Kidney epithelial cell (primary cell): Measurements from ENCODE around the gene PARP2. TPM values are rescaled to one million over a fixed set of nuclear protein-coding genes. Genes with fewer than 3 reads are reported as not detected.
"Not testable (repeated sequence)": the region's sequence is repeated elsewhere in the genome, so short reads cannot be mapped to it uniquely, and the experiment has no call there.

ENCODE experiments used
- DNase-seq: peaks from one replicate; pipeline ENCODE4 v3.0.0-alpha.2; 2010; ENCODE audit warnings: low read depth
- H3K27me3 ChIP-seq: 2 replicates; pipeline ENCODE4 v1.6.0; 2011; ENCODE audit warnings: low read length; ENCODE audit not compliant: control insufficient read depth, insufficient read depth
- H3K36me3 ChIP-seq: 2 replicates; pipeline ENCODE4 v1.5.1; 2011; ENCODE audit warnings: low read length; ENCODE audit not compliant: control insufficient read depth, insufficient read depth
- H3K4me3 ChIP-seq: 2 replicates; pipeline ENCODE4 v1.5.1; 2011; ENCODE audit warnings: low read depth, mild to moderate bottlenecking, control low read depth, low read length
- CTCF ChIP-seq: IDR thresholded peaks from 2 replicates; pipeline ENCODE4 v1.5.1; 2011; ENCODE audit warnings: mild to moderate bottlenecking, moderate library complexity, low read length, control low read depth, inconsistent platforms; ENCODE audit not compliant: insufficient read depth, poor library complexity, severe bottlenecking
- total RNA-seq: library from RNA; depleted of rRNA; stranded (reverse); fragments of >200 nt; gene quantifications from 2 replicates; pipeline ENCODE4 v1.2.3, GENCODE V29; 2015

The PARP2 gene
- total RNA-seq, 1 donor from 2014 or later, result 22.2 TPM

GRCh38 chr14:20331053-20331613, 12.3 kb upstream of the PARP2 start:
- H3K4me3 ChIP-seq, result no peak overlapping the region
- DNase-seq, result no peak
- no peaks in the 10 kb centered on the region for H3K27me3 ChIP-seq
- no peaks in the 10 kb centered on the region for H3K36me3 ChIP-seq
- TF ChIP-seq CTCF, result no peak

GRCh38 chr14:20332431-20332787, 11.0 kb upstream of the PARP2 start:
- TF ChIP-seq CTCF, result no peak
- Histone ChIP-seq H3K36me3 (no peaks in the 10 kb centered on the region), H3K27me3 (no peaks in the 10 kb centered on the region), H3K4me3 (peak overlapping the region; percentile 74)
- no peak for DNase-seq

GRCh38 chr14:20332788-20333493, 10.5 kb upstream of the PARP2 start, which contains the start of gene CCNB1IP1:
Gene CCNB1IP1, minus strand, starts transcription at chr14:20333279. Its CDS starts 16,756 bp downstream, at chr14:20316523.
- no peak for TF ChIP-seq CTCF
- H3K36me3 ChIP-seq, result no peaks in the 10 kb centered on the region
- peak; percentile 88 for DNase-seq

GRCh38 chr14:20333494-20333841, 10.0 kb upstream of the PARP2 start:
- no peak for TF ChIP-seq CTCF
- H3K4me3 ChIP-seq, result peak overlapping the region; percentile 74
- no peaks in the 10 kb centered on the region for H3K27me3 ChIP-seq
- DNase-seq, result no peak
- no peaks in the 10 kb centered on the region for H3K36me3 ChIP-seq

More at GRCh38 chr14:20332788-20333493, 10.5 kb upstream of the PARP2 start, which contains the start of gene CCNB1IP1:
- no peaks in the 10 kb centered on the region for H3K27me3 ChIP-seq
- peak within 1 kb of the TSS; percentile 74 for H3K4me3 ChIP-seq

- no peak for DNase-seq
- no peak overlapping the region for H3K4me3 ChIP-seq
- TF ChIP-seq CTCF, result no peak
- H3K27me3 ChIP-seq, result no peaks in the 10 kb centered on the region
- H3K36me3 ChIP-seq, result no peaks in the 10 kb centered on the region
Observed at GRCh38 chr14:20334017-20334416, 9.4 kb upstream of the PARP2 start.

GRCh38 chr14:20341032-20341431, 2.4 kb upstream of the PARP2 start:
- DNase-seq, H3K4me3 ChIP-seq, H3K27me3 ChIP-seq, H3K36me3 ChIP-seq: not testable (repeated sequence)
